Measurements from ENCODE around the gene TNFAIP8L1.

Gene TNFAIP8L1

DNA sequence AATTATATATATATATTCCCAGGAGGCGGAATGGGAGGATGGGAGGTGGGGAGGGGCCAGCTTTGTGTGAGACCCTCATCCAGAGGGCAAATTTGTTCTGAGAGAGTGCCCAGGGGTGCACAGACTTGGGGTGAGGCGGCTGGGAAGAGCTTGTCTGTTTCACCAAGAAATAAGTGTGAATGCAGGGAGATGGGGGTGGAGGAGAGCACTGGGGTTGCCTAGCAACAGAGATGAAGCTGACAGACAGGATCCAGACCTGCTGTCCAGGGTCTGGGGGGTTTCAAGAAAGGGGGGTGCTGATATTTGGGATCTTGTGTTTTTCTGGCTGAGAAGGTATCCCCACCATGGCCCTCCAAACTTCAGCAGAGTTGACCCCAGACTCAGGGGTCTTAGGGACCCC lies 18.6 kb upstream of the TNFAIP8L1 start:
- no peak overlapping the region for H3K14ac ChIP-seq (ENCODE audit: low read length in 2 of 2)
- no peak overlapping the region for H4K8ac ChIP-seq (ENCODE audit: low read length)
- H3K27me3 ChIP-seq (ENCODE audit: control insufficient read depth in 1 of 2, insufficient read depth in 1 of 2, low read length in 2 of 2), result peaks cover 30 to 53% of the 10 kb centered on the region in 2 experiments
- H2AFZ ChIP-seq (ENCODE audit: low read depth, low read length), result no peak overlapping the region
- no peaks in the 10 kb centered on the region for H3K79me1 ChIP-seq (replicated peaks; ENCODE audit: low read length, poor library complexity, severe bottlenecking)
- no peak overlapping the region for H2AK5ac ChIP-seq (ENCODE audit: low read length, severe bottlenecking)
- DNase-seq, result no peak
- no peak overlapping the region for H2BK12ac ChIP-seq (ENCODE audit: low read length in 2 of 2)
- H3K4me1 ChIP-seq (ENCODE audit: control insufficient read depth, insufficient read depth, low read depth, low read length), result peaks cover 1% of the 10 kb centered on the region
- H2BK5ac ChIP-seq (ENCODE audit: low read depth, low read length, poor library complexity, severe bottlenecking), result no peak overlapping the region
- H2BK120ac ChIP-seq (ENCODE audit: low read depth, low read length), result no peak overlapping the region
- no peak overlapping the region for H3K4me2 ChIP-seq (ENCODE audit: low read length, poor library complexity, severe bottlenecking)
- no peak overlapping the region for H3K27ac ChIP-seq (ENCODE audit: low read length, poor library complexity, severe bottlenecking)
- no peak overlapping the region for H3K4ac ChIP-seq (ENCODE audit: low read depth in 1 of 2, low read length in 2 of 2)
- H3K23ac ChIP-seq (ENCODE audit: low read length in 2 of 2), result no peak overlapping the region
- no peaks in the 10 kb centered on the region for H3K9me3 ChIP-seq (ENCODE audit: control insufficient read depth, low read length)
- H4K91ac ChIP-seq (ENCODE audit: low read length), result no peak overlapping the region
- H3K18ac ChIP-seq (ENCODE audit: low read depth in 1 of 2, low read length in 2 of 2), result no peak overlapping the region
- H3K36me3 ChIP-seq (ENCODE audit: control insufficient read depth in 1 of 2, insufficient read depth in 2 of 2, low read depth in 1 of 2, low read length in 2 of 2), result no peaks in the 10 kb centered on the region
- WGBS, result 73% methylated on average over 2 of the region's 2 CpGs
- no peak overlapping the region for H3K4me3 ChIP-seq (ENCODE audit: insufficient read depth in 1 of 2, low read depth in 1 of 2, low read length in 2 of 2)
- no peak overlapping the region for H2BK15ac ChIP-seq (ENCODE audit: low read depth, poor library complexity, severe bottlenecking)
- no peak overlapping the region for H3K9ac ChIP-seq (ENCODE audit: low read length)

- Histone ChIP-seq H2BK5ac (ENCODE audit: low read depth, low read length, poor library complexity, severe bottlenecking) (no peak overlapping the region), H3K27me3 (ENCODE audit: control insufficient read depth in 1 of 2, insufficient read depth in 1 of 2, low read length in 2 of 2) (peaks cover 23 to 44% of the 10 kb centered on the region in 2 experiments), H3K9me3 (ENCODE audit: control insufficient read depth, low read length) (no peaks in the 10 kb centered on the region), H3K27ac (ENCODE audit: low read length, poor library complexity, severe bottlenecking) (no peak overlapping the region), H3K4me2 (ENCODE audit: low read length, poor library complexity, severe bottlenecking) (no peak overlapping the region), H2BK120ac (ENCODE audit: low read depth, low read length) (no peak overlapping the region), H3K36me3 (ENCODE audit: control insufficient read depth in 1 of 2, insufficient read depth in 2 of 2, low read depth in 1 of 2, low read length in 2 of 2) (no peaks in the 10 kb centered on the region), H3K18ac (ENCODE audit: low read depth in 1 of 2, low read length in 2 of 2) (no peak overlapping the region), H3K4me3 (ENCODE audit: insufficient read depth in 1 of 2, low read depth in 1 of 2, low read length in 2 of 2) (no peak overlapping the region), H2BK12ac (ENCODE audit: low read length in 2 of 2) (no peak overlapping the region), H3K79me1 (replicated peaks; ENCODE audit: low read length, poor library complexity, severe bottlenecking) (no peaks in the 10 kb centered on the region), H2AFZ (ENCODE audit: low read depth, low read length) (no peak overlapping the region), H3K4me1 (ENCODE audit: control insufficient read depth, insufficient read depth, low read depth, low read length) (no peaks in the 10 kb centered on the region), H3K9ac (ENCODE audit: low read length) (no peak overlapping the region), H3K4ac (ENCODE audit: low read depth in 1 of 2, low read length in 2 of 2) (no peak overlapping the region), H4K91ac (ENCODE audit: low read length) (no peak overlapping the region), H3K23ac (ENCODE audit: low read length in 2 of 2) (no peak overlapping the region), H3K14ac (ENCODE audit: low read length in 2 of 2) (peak overlapping the region in 1 of 2 experiments; percentile 55), H2AK5ac (ENCODE audit: low read length, severe bottlenecking) (no peak overlapping the region), H2BK15ac (ENCODE audit: low read depth, poor library complexity, severe bottlenecking) (no peak overlapping the region), H4K8ac (ENCODE audit: low read length) (no peak overlapping the region)
- no peak for DNase-seq
- 56% methylated on average over 9 of the region's 12 CpGs for WGBS
Measured at GRCh38 chr19:4622695-4623421, 16.5 kb upstream of the TNFAIP8L1 start.

DNA sequence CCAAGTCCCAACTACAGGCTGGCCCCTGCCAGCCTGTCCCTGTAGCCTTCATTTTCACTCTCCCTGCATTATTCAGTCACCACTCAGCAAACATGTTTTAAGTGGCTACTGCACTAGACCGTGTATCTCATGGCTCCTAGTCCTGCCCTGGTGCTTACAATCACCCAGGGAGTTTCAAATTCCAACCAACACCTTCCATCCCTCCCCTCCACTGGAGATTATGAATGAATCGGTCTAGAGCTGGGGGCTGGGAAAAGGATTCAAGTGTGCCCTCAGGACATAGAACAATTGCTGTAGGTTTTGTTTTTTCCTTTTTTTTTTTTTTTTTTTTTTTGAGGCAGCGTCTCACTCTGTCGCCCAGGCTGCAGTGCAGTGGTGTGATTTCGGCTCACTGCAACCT lies 15.0 kb upstream of the TNFAIP8L1 start:
- DNase-seq, result no peak
- H3K14ac ChIP-seq (ENCODE audit: low read length in 2 of 2), result no peak overlapping the region
- no peaks in the 10 kb centered on the region for H3K4me1 ChIP-seq (ENCODE audit: control insufficient read depth, insufficient read depth, low read depth, low read length)
- no peaks in the 10 kb centered on the region for H3K9me3 ChIP-seq (ENCODE audit: control insufficient read depth, low read length)
- H3K27ac ChIP-seq (ENCODE audit: low read length, poor library complexity, severe bottlenecking), result no peak overlapping the region
- H3K79me1 ChIP-seq (replicated peaks; ENCODE audit: low read length, poor library complexity, severe bottlenecking), result no peaks in the 10 kb centered on the region
- peaks cover 13 to 40% of the 10 kb centered on the region in 2 experiments for H3K27me3 ChIP-seq (ENCODE audit: control insufficient read depth in 1 of 2, insufficient read depth in 1 of 2, low read length in 2 of 2)
- WGBS, result 85% methylated on average over 4 of the region's 5 CpGs
- H3K18ac ChIP-seq (ENCODE audit: low read depth in 1 of 2, low read length in 2 of 2), result no peak overlapping the region
- H3K4me3 ChIP-seq (ENCODE audit: insufficient read depth in 1 of 2, low read depth in 1 of 2, low read length in 2 of 2), result no peak overlapping the region
- H2BK12ac ChIP-seq (ENCODE audit: low read length in 2 of 2), result no peak overlapping the region
- H3K9ac ChIP-seq (ENCODE audit: low read length), result no peak overlapping the region
- H3K4me2 ChIP-seq (ENCODE audit: low read length, poor library complexity, severe bottlenecking), result no peak overlapping the region
- no peak overlapping the region for H2BK120ac ChIP-seq (ENCODE audit: low read depth, low read length)
- H4K8ac ChIP-seq (ENCODE audit: low read length), result no peak overlapping the region
- H4K91ac ChIP-seq (ENCODE audit: low read length), result no peak overlapping the region
- H3K36me3 ChIP-seq (ENCODE audit: control insufficient read depth in 1 of 2, insufficient read depth in 2 of 2, low read depth in 1 of 2, low read length in 2 of 2), result no peaks in the 10 kb centered on the region
- H2AFZ ChIP-seq (ENCODE audit: low read depth, low read length), result no peak overlapping the region
- H3K4ac ChIP-seq (ENCODE audit: low read depth in 1 of 2, low read length in 2 of 2), result no peak overlapping the region
- H2BK15ac ChIP-seq (ENCODE audit: low read depth, poor library complexity, severe bottlenecking), result no peak overlapping the region
- H2BK5ac ChIP-seq (ENCODE audit: low read depth, low read length, poor library complexity, severe bottlenecking), result no peak overlapping the region
- H2AK5ac ChIP-seq (ENCODE audit: low read length, severe bottlenecking), result no peak overlapping the region
- H3K23ac ChIP-seq (ENCODE audit: low read length in 2 of 2), result no peak overlapping the region

DNA sequence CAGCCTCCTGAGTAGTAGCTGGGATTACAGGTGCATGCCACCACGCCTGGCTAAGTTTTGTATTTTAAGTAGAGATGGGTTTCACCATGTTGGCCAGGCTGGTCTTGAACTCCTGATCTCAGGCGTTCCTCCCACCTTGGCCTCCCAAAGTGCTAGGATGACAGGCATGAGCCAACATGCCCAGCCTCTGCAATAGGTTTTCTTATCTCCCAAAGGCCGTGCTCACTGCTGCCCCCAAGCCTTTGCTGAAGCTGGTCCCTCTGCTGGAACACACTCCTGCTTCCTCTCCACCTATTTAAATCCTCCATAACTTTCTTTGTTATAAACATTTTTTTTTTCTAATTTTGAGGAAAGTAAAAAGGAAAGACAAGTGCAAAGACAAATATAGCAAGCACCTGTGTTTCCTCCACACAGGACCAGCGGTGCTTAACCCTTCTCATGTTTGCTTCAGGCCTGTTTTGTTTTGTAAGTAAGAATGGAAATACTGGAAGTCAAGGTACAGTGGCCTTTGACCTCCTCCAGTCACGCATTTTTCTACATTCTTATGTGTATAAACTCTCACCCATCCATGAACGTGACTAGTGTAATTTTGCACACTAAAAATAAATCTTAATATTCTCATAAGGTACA lies 14.5 kb upstream of the TNFAIP8L1 start:
- H3K4me3 ChIP-seq (ENCODE audit: insufficient read depth in 1 of 2, low read depth in 1 of 2, low read length in 2 of 2), result no peak overlapping the region
- DNase-seq, result no peak
- WGBS, result 77% methylated on average over 5 of the region's 6 CpGs
- no peak overlapping the region for H3K14ac ChIP-seq (ENCODE audit: low read length in 2 of 2)
- no peak overlapping the region for H3K18ac ChIP-seq (ENCODE audit: low read depth in 1 of 2, low read length in 2 of 2)
- no peak overlapping the region for H2BK120ac ChIP-seq (ENCODE audit: low read depth, low read length)
- no peak overlapping the region for H3K4ac ChIP-seq (ENCODE audit: low read depth in 1 of 2, low read length in 2 of 2)
- H4K8ac ChIP-seq (ENCODE audit: low read length), result peak overlapping the region; percentile 17
- no peaks in the 10 kb centered on the region for H3K36me3 ChIP-seq (ENCODE audit: control insufficient read depth in 1 of 2, insufficient read depth in 2 of 2, low read depth in 1 of 2, low read length in 2 of 2)
- no peaks in the 10 kb centered on the region for H3K4me1 ChIP-seq (ENCODE audit: control insufficient read depth, insufficient read depth, low read depth, low read length)
- H3K23ac ChIP-seq (ENCODE audit: low read length in 2 of 2), result no peak overlapping the region
- no peak overlapping the region for H2BK12ac ChIP-seq (ENCODE audit: low read length in 2 of 2)
- H3K4me2 ChIP-seq (ENCODE audit: low read length, poor library complexity, severe bottlenecking), result no peak overlapping the region
- no peak overlapping the region for H2AK5ac ChIP-seq (ENCODE audit: low read length, severe bottlenecking)
- no peak overlapping the region for H2BK5ac ChIP-seq (ENCODE audit: low read depth, low read length, poor library complexity, severe bottlenecking)
- H3K27me3 ChIP-seq (ENCODE audit: control insufficient read depth in 1 of 2, insufficient read depth in 1 of 2, low read length in 2 of 2), result peaks cover 8 to 34% of the 10 kb centered on the region in 2 experiments
- no peak overlapping the region for H3K9ac ChIP-seq (ENCODE audit: low read length)
- no peaks in the 10 kb centered on the region for H3K79me1 ChIP-seq (replicated peaks; ENCODE audit: low read length, poor library complexity, severe bottlenecking)
- no peak overlapping the region for H3K27ac ChIP-seq (ENCODE audit: low read length, poor library complexity, severe bottlenecking)
- no peaks in the 10 kb centered on the region for H3K9me3 ChIP-seq (ENCODE audit: control insufficient read depth, low read length)
- H2AFZ ChIP-seq (ENCODE audit: low read depth, low read length), result no peak overlapping the region
- H4K91ac ChIP-seq (ENCODE audit: low read length), result no peak overlapping the region
- H2BK15ac ChIP-seq (ENCODE audit: low read depth, poor library complexity, severe bottlenecking), result no peak overlapping the region
